ENCODE data around the gene ZNF154.
"Not testable (repeated sequence)": the region's sequence is repeated elsewhere in the genome, so short reads cannot be mapped to it uniquely, and the experiment has no call there.

The ZNF154 gene

GRCh38 chr19:57708641-57709361 is at the start of gene ZNF154:
Gene ZNF154 (minus strand): TSS chr19:57709204. CDS start chr19:57708971, 233 bp downstream.
- in situ Hi-C loops (cut with MboI; ENCODE audit: low sequenced_read_pairs) = no loop called here

GRCh38 chr19:57757941-57758340 is 48.9 kb upstream of the ZNF154 start:
- in situ Hi-C loops (cut with MboI; ENCODE audit: low sequenced_read_pairs) = no loop called here

- in situ Hi-C loops (cut with MboI; ENCODE audit: low sequenced_read_pairs) = no loop called here
These were observed 46.0 kb upstream of the ZNF154 start for GRCh38 chr19:57755031-57755430.

GRCh38 chr19:57754091-57754673 is 45.2 kb upstream of the ZNF154 start:
- in situ Hi-C loops (cut with MboI; ENCODE audit: low sequenced_read_pairs) = no loop called here

GRCh38 chr19:57748029-57748428 is 39.0 kb upstream of the ZNF154 start:
- in situ Hi-C loops (cut with MboI; ENCODE audit: low sequenced_read_pairs) = no loop called here

GRCh38 chr19:57747472-57747807 is 38.4 kb upstream of the ZNF154 start:
- in situ Hi-C loops (cut with MboI; ENCODE audit: low sequenced_read_pairs) = no loop called here

GRCh38 chr19:57746580-57747471 is 37.8 kb upstream of the ZNF154 start, which contains the start of gene ZNF776:
Gene ZNF776 (plus strand): TSS chr19:57746815. CDS start chr19:57747059, 244 bp downstream.
- in situ Hi-C loops (cut with MboI; ENCODE audit: low sequenced_read_pairs) = no loop called here

- in situ Hi-C loops (cut with MboI; ENCODE audit: low sequenced_read_pairs) = not testable (repeated sequence)
These were observed 29.8 kb upstream of the ZNF154 start for GRCh38 chr19:57738770-57739169.

GRCh38 chr19:57738320-57738719 is 29.3 kb upstream of the ZNF154 start:
- in situ Hi-C loops (cut with MboI; ENCODE audit: low sequenced_read_pairs) = not testable (repeated sequence)

- in situ Hi-C loops (cut with MboI; ENCODE audit: low sequenced_read_pairs) = no loop called here
These were observed 11.9 kb upstream of the ZNF154 start for GRCh38 chr19:57720878-57721277.

- in situ Hi-C loops (cut with MboI; ENCODE audit: low sequenced_read_pairs) = no loop called here
These were observed 11.0 kb upstream of the ZNF154 start for GRCh38 chr19:57719901-57720519.

GRCh38 chr19:57719424-57719823 is 10.4 kb upstream of the ZNF154 start:
- in situ Hi-C loops (cut with MboI; ENCODE audit: low sequenced_read_pairs) = no loop called here

- in situ Hi-C loops (cut with MboI; ENCODE audit: low sequenced_read_pairs) = no loop called here
These were observed 3.2 kb upstream of the ZNF154 start for GRCh38 chr19:57712222-57712621.

- in situ Hi-C loops (cut with MboI; ENCODE audit: low sequenced_read_pairs) = no loop called here
These were observed 612 bp upstream of the ZNF154 start for GRCh38 chr19:57709616-57710015.

- in situ Hi-C loops (cut with MboI; ENCODE audit: low sequenced_read_pairs) = no loop called here
These were observed 2.7 kb downstream of the ZNF154 start for GRCh38 chr19:57706346-57706745.

GRCh38 chr19:57701625-57702024 is 7.4 kb downstream of the ZNF154 start:
- in situ Hi-C loops (cut with MboI; ENCODE audit: low sequenced_read_pairs) = no loop called here

GRCh38 chr19:57689750-57690149 is 19.3 kb downstream of the ZNF154 start:
- in situ Hi-C loops (cut with MboI; ENCODE audit: low sequenced_read_pairs) = no loop called here

- in situ Hi-C loops (cut with MboI; ENCODE audit: low sequenced_read_pairs) = no loop called here
These were observed 20.8 kb downstream of the ZNF154 start for GRCh38 chr19:57688011-57688763.

GRCh38 chr19:57687363-57688010 is 21.5 kb downstream of the ZNF154 start:
- in situ Hi-C loops (cut with MboI; ENCODE audit: low sequenced_read_pairs) = no loop called here

- in situ Hi-C loops (cut with MboI; ENCODE audit: low sequenced_read_pairs) = no loop called here
These were observed 22.3 kb downstream of the ZNF154 start for GRCh38 chr19:57686727-57687126.

All from HL-60/S4 (cell line).